CD14-positive monocyte (primary cell): ENCODE data around the gene PEX10. TPM values are rescaled to one million over a fixed set of nuclear protein-coding genes. Genes with fewer than 3 reads are reported as not detected.

Experiments used
- DNase-seq, 3 donors: peaks; one replicate each; pipeline ENCODE4 v3.0.0-alpha.2; 2011 to 2022
- H2AFZ ChIP-seq: 2 replicates; pipeline ENCODE4 v1.6.0; 2012; ENCODE audit warnings: mild to moderate bottlenecking, low read depth, low read length, inconsistent platforms; ENCODE audit not compliant: insufficient read depth, poor library complexity, severe bottlenecking
- H3K27ac ChIP-seq, 2 donors: 1 replicate in 1 of 2; 2 replicates in 1 of 2; pipeline ENCODE4 v1.5.1; 2012 to 2013; ENCODE audit warnings: low read length in 2 of 2, control low read depth in 1 of 2, inconsistent platforms in 1 of 2, low read depth in 1 of 2, mild to moderate bottlenecking in 1 of 2
- H3K27me3 ChIP-seq, 2 donors: one replicate each; pipeline versions ENCODE4 v1.6.0 to v1.6.1; 2011 to 2013; ENCODE audit warnings: low read length in 2 of 2; ENCODE audit not compliant: control insufficient read depth in 2 of 2, insufficient read depth in 2 of 2
- H3K36me3 ChIP-seq, 2 donors: replicated peaks in 1 of 2; 1 replicate in 1 of 2; 2 replicates in 1 of 2; pipeline versions ENCODE4 v1.5.1 to v1.6.1; 2012 to 2013; ENCODE audit warnings: low read length in 2 of 2, control low read depth in 1 of 2, inconsistent platforms in 1 of 2, mild to moderate bottlenecking in 1 of 2; ENCODE audit not compliant: insufficient read depth in 2 of 2, control insufficient read depth in 1 of 2
- H3K4me1 ChIP-seq, 2 donors: 1 replicate in 1 of 2; 2 replicates in 1 of 2; pipeline versions ENCODE4 v1.5.1 to v1.6.1; 2012 to 2013; ENCODE audit warnings: low read length in 2 of 2, control low read depth in 1 of 2, inconsistent platforms in 1 of 2, mild to moderate bottlenecking in 1 of 2, moderate library complexity in 1 of 2; ENCODE audit not compliant: insufficient read depth in 2 of 2, control insufficient read depth in 1 of 2
- H3K4me2 ChIP-seq: replicated peaks from 2 replicates; pipeline ENCODE3; 2012; ENCODE audit warnings: low read length, moderate library complexity, mild to moderate bottlenecking; ENCODE audit not compliant: poor library complexity, severe bottlenecking; ENCODE audit errors: extremely low read depth
- H3K4me3 ChIP-seq, 3 experiments: fragments of 200-600 bp in 1 of 3; sonication (generic) in 1 of 3; replicated peaks in 1 of 3; 1 replicate in 2 of 3; 2 replicates in 1 of 3; pipeline ENCODE4 v1.5.1; 2011 to 2013; ENCODE audit warnings: low read length in 3 of 3, mild to moderate bottlenecking in 3 of 3, control low read depth in 2 of 3, low read depth in 2 of 3, inconsistent platforms in 1 of 3, moderate library complexity in 1 of 3
- H3K79me2 ChIP-seq: 2 replicates; pipeline ENCODE4 v1.6.0; 2012; ENCODE audit warnings: mild to moderate bottlenecking, control low read depth, inconsistent platforms, low read length, moderate library complexity; ENCODE audit not compliant: insufficient read depth
- H3K9ac ChIP-seq: 2 replicates; pipeline ENCODE4 v1.6.0; 2017; ENCODE audit warnings: low read length, mild to moderate bottlenecking; ENCODE audit not compliant: insufficient read depth, poor library complexity, severe bottlenecking
- H3K9me3 ChIP-seq, 2 donors: replicated peaks in 1 of 2; 1 replicate in 1 of 2; 2 replicates in 1 of 2; pipeline versions ENCODE4 v1.5.1 to v1.6.1; 2012 to 2013; ENCODE audit warnings: low read length in 2 of 2, control low read depth in 1 of 2; ENCODE audit not compliant: control insufficient read depth in 1 of 2, insufficient read depth in 1 of 2
- H4K20me1 ChIP-seq: 2 replicates; pipeline ENCODE4 v1.6.0; 2012; ENCODE audit warnings: mild to moderate bottlenecking, low read length, control low read depth, moderate library complexity; ENCODE audit not compliant: insufficient read depth
- H3K27ac Mint-ChIP-seq, 7 donors: one replicate each; pipeline ENCODE4 v1.8.0; 2020; ENCODE audit warnings: mild to moderate bottlenecking in 7 of 7, mixed read lengths in 7 of 7, moderate library complexity in 6 of 7, inconsistent platforms in 2 of 7
- H3K27me3 Mint-ChIP-seq, 3 donors: one replicate each; pipeline ENCODE4 v1.8.0; 2021 to 2022; ENCODE audit warnings: low read depth in 3 of 3, mild to moderate bottlenecking in 3 of 3, mixed read lengths in 3 of 3, moderate library complexity in 3 of 3, inconsistent platforms in 1 of 3
- H3K36me3 Mint-ChIP-seq, 2 donors: one replicate each; pipeline ENCODE4 v1.8.0; 2020; ENCODE audit warnings: mixed read lengths in 2 of 2, inconsistent platforms in 1 of 2, mild to moderate bottlenecking in 1 of 2
- H3K4me1 Mint-ChIP-seq: one replicate; pipeline ENCODE4 v1.8.0; 2020; ENCODE audit warnings: mild to moderate bottlenecking, mixed read lengths
- H3K4me3 Mint-ChIP-seq, 2 donors: one replicate each; pipeline ENCODE4 v1.8.0; 2020; ENCODE audit warnings: mild to moderate bottlenecking in 2 of 2, mixed read lengths in 2 of 2, moderate library complexity in 1 of 2
- H3K9me3 Mint-ChIP-seq, 7 donors: one replicate each; pipeline ENCODE4 v1.8.0; 2020 to 2022; ENCODE audit warnings: mixed read lengths in 7 of 7, mild to moderate bottlenecking in 6 of 7, moderate library complexity in 6 of 7, inconsistent platforms in 2 of 7
- CTCF ChIP-seq: fragments of 200-600 bp; IDR thresholded peaks from one replicate; pipeline ENCODE4 v1.8.0; 2022; ENCODE audit warnings: antibody characterized with exemption, mild to moderate bottlenecking
- WGBS: methylation state at CpG from one replicate; pipeline ENCODE4 v1.1.5; 2013; ENCODE audit warnings: missing lambda C conversion rate; ENCODE audit not compliant: insufficient coverage; 5-methylcytosine and 5-hydroxymethylcytosine counted together
- intact Hi-C, 2 donors: fragments of 100-400 bp; cut with micrococcal nuclease; formaldehyde crosslinking; loops; one replicate each; pipeline versions ENCODE4 v1.15.0 to v1.15.1; 2023
- polyA plus RNA-seq, 3 donors: library from polyadenylated mRNA; depleted of rRNA in 1 of 3; unstranded in 2 of 3; stranded (reverse) in 1 of 3; fragments of 300-500 nt in 2 of 3; fragments of >200 nt in 1 of 3; fragmentation: Illumina TruSeq in 2 of 3; gene quantifications; 1 replicate in 2 of 3; 2 replicates in 1 of 3; pipeline ENCODE4 v1.2.3, GENCODE V29; 2012 to 2021

The PEX10 gene
- polyA plus RNA-seq, 3 donors: 7.0 to 10.5 (median 8.2) TPM

GRCh38 chr1:2448098-2448445, 35.7 kb upstream of the PEX10 start:
- H3K4me3 Mint-ChIP-seq: no peak overlapping the region
- Histone ChIP-seq H3K27ac (no peak overlapping the region), H3K27me3 (peaks cover 0 to 17% of the 10 kb centered on the region in 2 donors), H3K9me3 (no peaks in the 10 kb centered on the region), H3K79me2 (no peaks in the 10 kb centered on the region), H3K9ac (no peak overlapping the region), H3K36me3 (no peaks in the 10 kb centered on the region), H2AFZ (no peak overlapping the region), H4K20me1 (no peaks in the 10 kb centered on the region), H3K4me1 (no peaks in the 10 kb centered on the region), H3K4me2 (no peak overlapping the region), H3K4me3 (no peak overlapping the region)
- no peaks in the 10 kb centered on the region for H3K9me3 Mint-ChIP-seq
- DNase-seq: no peak
- WGBS: 60% methylated on average over 18 of the region's 18 CpGs
- TF ChIP-seq CTCF: no peak
- no peak overlapping the region for H3K27ac Mint-ChIP-seq
- H3K27me3 Mint-ChIP-seq: peaks cover 11 to 28% (median 21%) of the 10 kb centered on the region in 3 donors
- no peaks in the 10 kb centered on the region for H3K4me1 Mint-ChIP-seq
- intact Hi-C loops: no loop called here
- H3K36me3 Mint-ChIP-seq: no peaks in the 10 kb centered on the region

- 83% methylated on average over 12 of the region's 23 CpGs for WGBS
- Mint-ChIP-seq H3K4me1 (no peaks in the 10 kb centered on the region), H3K4me3 (no peak overlapping the region), H3K9me3 (no peaks in the 10 kb centered on the region), H3K27ac (no peak overlapping the region), H3K36me3 (no peaks in the 10 kb centered on the region), H3K27me3 (peaks cover 17 to 33% (median 27%) of the 10 kb centered on the region in 3 donors)
- H3K36me3 ChIP-seq: no peaks in the 10 kb centered on the region
- no peak for TF ChIP-seq CTCF
- no peaks in the 10 kb centered on the region for H4K20me1 ChIP-seq
- no peak overlapping the region for H2AFZ ChIP-seq
- H3K4me1 ChIP-seq: no peaks in the 10 kb centered on the region
- DNase-seq: no peak
- no peak overlapping the region for H3K9ac ChIP-seq
- intact Hi-C loops: no loop called here
- H3K4me2 ChIP-seq: no peak overlapping the region
- peaks cover 0 to 22% of the 10 kb centered on the region in 2 donors for H3K27me3 ChIP-seq
- no peaks in the 10 kb centered on the region for H3K79me2 ChIP-seq
- no peak overlapping the region for H3K27ac ChIP-seq
- no peaks in the 10 kb centered on the region for H3K9me3 ChIP-seq
- no peak overlapping the region for H3K4me3 ChIP-seq
Measured at GRCh38 chr1:2447276-2448097, 35.1 kb upstream of the PEX10 start.
